K562 (cell line): ENCODE measurements around the gene TMEM87A. TPM values are rescaled to one million over a fixed set of nuclear protein-coding genes. Genes with fewer than 3 reads are reported as not detected.

ENCODE experiments used
- BRF1 ChIP-seq: IDR thresholded peaks from 3 replicates; pipeline ENCODE4 v1.6.1; 2011; ENCODE audit warnings: borderline replicate concordance, mild to moderate bottlenecking; ENCODE audit not compliant: insufficient read length; ENCODE audit errors: extremely low read depth
- HNRNPH1 ChIP-seq: fragments of 200-400 bp; formaldehyde crosslinking; optimal IDR thresholded peaks from 2 replicates; pipeline ENCODE3; 2017; ENCODE audit warnings: low read depth, mild to moderate bottlenecking, low read length, moderate library complexity
- MTF1 ChIP-seq: fragments of 250-450 bp; sonication (Bioruptor Pico); IDR thresholded peaks from 2 replicates; pipeline ENCODE4 v1.9.0; 2021; ENCODE audit warnings: moderate library complexity, mild to moderate bottlenecking, inconsistent platforms, borderline replicate concordance
- SMARCA5 ChIP-seq: fragments of 450-650 bp; IDR thresholded peaks from 2 replicates; pipeline ENCODE4 v1.6.1; 2016
- SPI1 ChIP-seq: IDR thresholded peaks from 2 replicates; pipeline ENCODE4 v1.6.1; 2011; ENCODE audit warnings: low read depth, low read length, control low read depth, borderline replicate concordance
- polyA plus RNA-seq, 8 experiments: library from polyadenylated mRNA; depleted of rRNA in 4 of 8; stranded (reverse) in 5 of 8; unstranded in 3 of 8; fragments of >200 nt; fragmentation: Nextera tagmentation in 2 of 8; fragmentation: Illumina TruSeq in 1 of 8; extraction: Ambion mirVana in 2 of 8; extraction: Trizol in 1 of 8; gene quantifications; 2 replicates each; pipeline versions ENCODE4 v1.2.1 to v1.2.3, GENCODE V29; 2011 to 2014; ENCODE audit warnings: inconsistent platforms in 1 of 8, missing spikeins in 1 of 8
- total RNA-seq, 7 experiments: library from RNA; depleted of rRNA in 6 of 7; stranded (reverse); fragments of >200 nt in 6 of 7; fragmentation: Illumina TruSeq in 2 of 7; extraction: Trizol in 2 of 7; gene quantifications; 2 replicates each; pipeline versions ENCODE4 v1.2.1 to v1.2.3, GENCODE V29; 2011 to 2021; ENCODE audit warnings: low replicate concordance in 1 of 7
- TF ChIP-seq, protein P1 (sequence below): fragments of 250-450 bp; sonication (Bioruptor Pico); IDR thresholded peaks from 2 replicates; pipeline ENCODE4 v1.5.0; 2020; ENCODE audit warnings: mild to moderate bottlenecking
- TF ChIP-seq, protein P2 (sequence below): fragments of 250-450 bp; sonication (Bioruptor Pico); IDR thresholded peaks from 2 replicates; pipeline ENCODE4 v1.5.0; 2021; ENCODE audit warnings: mild to moderate bottlenecking, moderate library complexity

Gene TMEM87A
- total and polyA plus RNA-seq, 9 of the 15 experiments (the other 6 are each of a cell fraction or from before 2014, with no cell fraction given): 16.6 to 43.3 (median 29.6) TPM

DNA sequence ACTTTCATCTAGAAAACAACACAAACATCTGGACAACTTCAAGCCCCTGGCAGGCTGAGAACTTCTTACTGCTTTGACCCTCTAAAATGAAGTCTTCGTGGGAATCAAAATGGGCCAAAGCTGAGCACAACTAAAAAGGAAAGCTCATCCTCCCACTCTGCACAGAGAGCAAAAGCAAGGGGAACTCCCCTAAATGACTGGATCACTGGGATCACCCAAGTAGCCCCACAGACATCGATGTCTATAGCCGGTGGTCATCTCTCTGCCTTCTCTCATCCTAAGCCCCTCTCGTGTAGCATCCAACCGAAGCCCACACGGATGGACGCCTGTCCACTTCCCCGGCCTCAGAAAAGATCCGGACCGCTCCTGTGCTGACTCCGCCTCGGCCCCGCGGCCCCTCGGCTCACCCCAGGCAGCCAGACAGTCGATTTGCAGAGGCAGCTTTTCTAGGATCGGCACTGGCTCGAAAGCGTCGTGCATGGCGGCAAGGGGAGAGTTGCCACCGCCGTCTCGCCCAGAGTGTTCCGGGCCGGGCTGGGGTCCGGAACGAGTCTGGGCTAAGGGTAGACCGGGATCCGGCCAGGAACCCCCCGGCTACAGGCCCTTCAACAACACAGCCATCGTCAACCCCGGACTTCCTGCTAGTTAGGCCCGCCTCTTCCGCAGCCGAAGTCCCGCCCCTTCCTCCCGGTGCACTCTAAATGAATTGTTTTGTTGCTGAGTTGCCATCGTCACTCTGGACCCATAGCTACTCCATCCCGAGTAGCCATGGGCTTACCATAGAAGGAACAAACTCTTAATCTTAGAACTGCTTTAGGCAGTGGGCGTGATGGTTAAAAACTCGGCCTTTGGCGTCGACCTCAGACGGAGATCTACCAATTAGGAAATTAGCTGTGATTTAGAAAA lies 65.3 kb downstream of the TMEM87A start, which contains the start of gene VPS39 (continued):
- TF ChIP-seq, protein P1, sequence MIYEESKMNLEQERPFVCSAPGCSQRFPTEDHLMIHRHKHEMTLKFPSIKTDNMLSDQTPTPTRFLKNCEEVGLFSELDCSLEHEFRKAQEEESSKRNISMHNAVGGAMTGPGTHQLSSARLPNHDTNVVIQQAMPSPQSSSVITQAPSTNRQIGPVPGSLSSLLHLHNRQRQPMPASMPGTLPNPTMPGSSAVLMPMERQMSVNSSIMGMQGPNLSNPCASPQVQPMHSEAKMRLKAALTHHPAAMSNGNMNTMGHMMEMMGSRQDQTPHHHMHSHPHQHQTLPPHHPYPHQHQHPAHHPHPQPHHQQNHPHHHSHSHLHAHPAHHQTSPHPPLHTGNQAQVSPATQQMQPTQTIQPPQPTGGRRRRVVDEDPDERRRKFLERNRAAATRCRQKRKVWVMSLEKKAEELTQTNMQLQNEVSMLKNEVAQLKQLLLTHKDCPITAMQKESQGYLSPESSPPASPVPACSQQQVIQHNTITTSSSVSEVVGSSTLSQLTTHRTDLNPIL (CRISPR knock-in tag): no peak
- TF ChIP-seq SPI1 (peak; percentile 78; the same call in 1 of the 2 replicates), MTF1 (CRISPR knock-in tag) (no peak), HNRNPH1 (no peak), BRF1 (no peak), SMARCA5 (no peak)
- TF ChIP-seq, protein P2, sequence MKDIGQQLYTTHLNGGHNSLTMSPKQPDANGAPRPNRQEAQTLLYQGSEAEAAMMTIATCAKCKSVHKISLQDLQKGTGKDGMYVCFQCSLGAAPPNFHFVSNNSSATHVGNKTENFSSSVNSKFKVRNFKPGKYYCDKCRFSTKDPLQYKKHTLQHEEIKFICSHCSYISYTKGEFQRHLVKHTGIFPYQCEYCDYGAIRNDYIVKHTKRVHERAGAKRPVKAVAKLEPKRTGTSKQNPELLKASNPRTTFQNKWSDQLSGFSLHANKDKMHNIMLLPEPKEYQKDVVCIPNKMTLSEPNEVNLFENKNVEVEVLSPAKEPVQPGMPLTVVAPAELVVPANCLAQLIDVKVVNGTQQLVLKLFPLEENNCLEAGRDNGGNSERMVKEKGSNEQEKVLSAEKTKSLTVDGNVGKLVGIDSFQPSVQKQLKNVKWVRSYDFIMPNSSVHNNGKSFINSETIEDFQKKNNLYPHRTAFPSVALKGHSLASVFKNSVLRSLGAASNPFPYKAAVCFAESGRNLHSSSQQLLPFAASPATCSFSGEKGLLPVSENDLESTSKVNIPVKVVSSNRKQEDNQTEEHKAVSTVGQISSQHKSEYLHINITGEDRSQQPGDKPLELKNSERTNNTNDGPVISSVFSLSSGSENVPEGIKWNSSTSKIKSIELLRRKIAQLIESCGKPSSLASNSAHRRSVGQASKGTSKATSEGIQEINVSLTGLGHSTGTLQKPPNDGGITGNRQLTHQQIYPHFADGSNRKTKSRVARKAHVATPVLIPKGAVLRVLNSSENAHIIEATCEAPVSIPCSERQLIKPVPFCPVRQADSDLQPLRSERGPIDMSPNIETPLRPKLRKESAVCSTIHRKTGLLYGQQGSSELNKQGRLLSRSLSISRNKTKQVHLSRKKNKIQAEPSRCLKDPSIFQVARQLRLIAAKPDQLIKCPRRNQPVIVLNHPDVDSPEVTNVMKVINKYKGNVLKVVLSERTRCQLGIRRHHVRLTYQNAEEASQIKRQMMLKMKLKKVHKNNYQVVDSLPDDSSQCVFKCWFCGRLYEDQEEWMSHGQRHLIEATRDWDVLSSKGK (CRISPR knock-in tag): no peak
